ENCODE results near the gene FRMD1.

DNA sequence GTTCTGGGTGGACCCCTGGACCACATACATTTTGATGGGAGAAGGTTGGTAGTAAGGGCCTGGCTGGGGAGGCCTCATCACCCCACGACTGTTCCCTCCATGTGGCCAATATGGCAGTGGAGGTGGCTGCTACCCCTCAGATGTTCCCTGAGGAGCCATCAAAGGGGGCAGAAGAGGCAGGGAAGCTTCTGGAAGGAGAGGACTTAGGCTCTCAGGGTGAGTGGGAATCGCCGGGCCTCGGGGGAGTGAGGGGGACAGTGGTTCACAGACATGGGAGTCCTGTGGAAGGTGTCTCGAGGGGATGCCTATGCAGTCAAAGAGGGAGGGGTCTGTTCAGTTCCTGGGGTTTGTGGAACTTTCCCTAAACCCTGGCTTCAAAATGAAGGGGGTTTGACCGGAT, 32.9 kb upstream of the FRMD1 start:
- TF ChIP-seq SUZ12 (IDR thresholded peaks at IDR 0.05; ENCODE audit: extremely low read depth, insufficient read depth, insufficient read length) (no peak), ZNF274 (IDR thresholded peaks at IDR 0.05; ENCODE audit: low read depth, low read length) (no peak)

Data from NT2/D1 (cell line).